HG02981 (cell line): ENCODE measurements around the gene NFIC.
"Not testable (repeated sequence)": the region's sequence is repeated elsewhere in the genome, so short reads cannot be mapped to it uniquely, and the experiment has no call there.

ENCODE experiments used
- ATAC-seq: cut with Tn5 transposase; IDR thresholded peaks from one replicate; pipeline ENCODE4 v1.9.1; 2021; ENCODE audit warnings: mild to moderate bottlenecking, moderate library complexity; ENCODE audit not compliant: unreplicated experiment

NFIC gene

DNA sequence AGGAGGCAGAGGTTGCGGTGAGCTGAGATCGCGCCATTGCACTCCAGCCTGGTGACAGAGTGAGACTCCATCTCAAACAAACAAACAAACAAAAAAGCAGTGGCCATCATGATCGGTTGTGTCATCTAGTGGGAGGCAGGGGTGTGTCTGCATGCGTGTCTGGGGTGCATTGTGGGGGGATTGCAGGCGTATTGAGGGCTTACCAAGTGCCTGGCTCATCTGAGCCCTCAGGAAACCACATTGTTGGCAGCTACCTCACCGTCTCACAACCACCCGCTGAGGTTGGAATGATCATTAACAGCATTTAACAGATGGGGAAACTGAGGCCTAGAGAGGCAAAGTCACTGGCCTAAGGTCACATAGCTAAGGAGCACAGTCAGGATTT lies 30.5 kb downstream of the NFIC start:
- no peak for ATAC-seq

DNA sequence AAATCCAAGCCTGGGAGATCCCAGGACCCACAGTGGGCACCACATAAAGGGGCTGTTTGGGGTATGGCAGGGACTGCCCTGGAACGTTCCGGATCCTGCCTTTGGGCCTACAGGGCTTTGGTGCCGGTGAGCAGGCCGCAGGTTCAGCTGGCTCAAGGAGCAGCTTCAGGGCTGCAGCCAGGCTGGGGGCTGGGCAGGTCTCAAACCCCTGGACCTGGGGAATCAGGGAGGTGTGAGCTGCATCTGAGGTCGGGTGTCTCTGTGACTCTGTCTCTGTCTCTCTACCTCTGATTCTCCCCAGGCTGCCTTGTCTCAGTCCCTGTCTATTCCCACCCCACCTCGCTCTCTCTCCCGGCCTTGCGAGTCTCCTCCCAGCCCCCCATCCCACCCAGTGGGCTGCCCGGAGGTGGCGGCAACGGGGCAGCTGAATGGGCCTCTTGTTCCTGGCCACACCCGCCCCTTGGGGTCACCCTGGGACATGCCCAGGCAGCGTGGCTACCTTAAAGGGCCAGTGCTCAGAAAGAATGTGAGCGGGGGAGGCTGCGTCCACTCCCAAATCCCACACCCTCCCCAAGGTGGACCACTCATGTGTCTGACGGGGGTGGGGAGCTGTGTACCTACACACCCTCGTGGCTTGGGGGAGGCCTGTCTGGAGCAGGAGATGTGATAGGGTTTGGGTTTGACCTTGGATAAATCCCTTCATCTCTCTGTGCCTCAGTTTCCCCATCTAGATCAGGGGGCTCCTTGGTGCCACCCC lies 31.1 kb downstream of the NFIC start:
- no peak for ATAC-seq

DNA sequence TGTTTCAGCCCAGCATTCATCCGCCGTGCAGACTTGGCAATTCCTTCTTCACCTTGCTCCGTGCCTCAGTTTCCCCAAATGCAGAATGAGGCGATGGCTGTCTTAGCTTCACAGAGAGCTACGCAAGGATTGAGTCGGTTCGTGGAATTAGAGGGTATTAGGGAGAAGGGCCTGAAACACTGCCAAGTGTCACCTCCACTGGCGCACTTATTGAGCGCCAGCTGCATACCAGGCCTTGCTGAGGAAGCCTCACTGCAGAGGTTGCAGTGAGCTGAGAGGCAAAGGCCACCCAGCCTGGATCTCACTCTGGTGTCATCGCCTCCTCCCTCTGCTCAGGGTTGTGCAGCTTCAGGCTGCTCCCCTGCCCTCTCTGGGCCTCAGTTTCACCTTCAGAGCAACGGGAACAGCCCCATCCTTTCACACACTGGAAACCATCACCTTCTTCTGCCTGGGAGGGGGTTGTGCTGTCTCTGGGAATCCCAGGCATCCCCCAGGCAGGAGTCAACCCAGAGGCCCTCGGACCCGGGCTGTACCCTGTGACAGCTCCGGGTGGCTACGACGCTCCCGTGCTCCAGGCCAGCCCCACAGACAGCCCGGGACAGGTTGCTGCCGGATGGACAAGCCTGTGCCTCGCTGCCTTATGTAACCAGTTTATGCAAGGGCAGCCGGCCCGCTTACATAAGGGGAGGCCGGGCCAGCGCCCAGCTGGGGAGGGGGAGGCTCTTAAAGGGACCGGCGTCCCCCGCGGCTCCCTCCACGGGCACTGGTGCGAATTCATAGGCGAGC lies 31.9 kb downstream of the NFIC start:
- ATAC-seq, result no peak

DNA sequence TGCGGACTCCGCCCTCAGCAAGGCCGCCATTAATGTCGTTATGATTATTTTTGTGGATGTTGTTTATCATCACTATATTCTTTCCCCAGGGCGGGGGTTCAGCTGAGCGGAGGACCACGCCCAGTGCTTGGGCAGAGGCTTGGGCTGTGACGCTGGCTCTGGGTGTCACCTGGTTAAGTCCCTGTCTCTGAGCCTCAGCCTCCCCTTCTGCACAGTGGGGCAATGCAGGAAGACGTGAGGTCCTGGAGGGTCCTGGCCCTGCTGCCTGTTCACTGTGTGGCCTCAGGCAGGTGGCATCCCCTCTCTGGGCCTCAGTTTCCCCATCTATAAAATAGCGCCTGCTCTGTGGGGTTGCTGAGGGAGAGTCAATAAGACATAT lies 32.5 kb downstream of the NFIC start:
- ATAC-seq, result no peak

DNA sequence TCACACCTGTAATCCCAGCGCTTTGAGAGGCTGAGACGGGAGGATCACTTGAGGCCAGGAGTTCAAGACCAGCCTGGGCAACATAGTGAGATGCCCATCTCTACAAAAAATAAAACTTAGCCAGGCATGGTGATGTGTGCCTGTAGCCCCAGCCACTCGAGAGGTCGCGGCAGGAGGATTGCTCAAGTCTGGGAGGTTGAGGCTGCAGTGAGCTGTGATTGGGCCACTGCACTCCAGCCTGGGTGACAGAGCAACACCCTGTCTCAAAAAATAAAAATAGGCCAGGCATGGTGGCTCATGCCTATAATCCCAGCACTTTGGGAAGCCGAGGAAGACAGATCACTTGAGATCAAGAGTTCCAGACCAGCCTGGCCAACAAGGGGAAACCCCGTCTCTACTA lies 32.9 kb downstream of the NFIC start:
- ATAC-seq, result not testable (repeated sequence)

DNA sequence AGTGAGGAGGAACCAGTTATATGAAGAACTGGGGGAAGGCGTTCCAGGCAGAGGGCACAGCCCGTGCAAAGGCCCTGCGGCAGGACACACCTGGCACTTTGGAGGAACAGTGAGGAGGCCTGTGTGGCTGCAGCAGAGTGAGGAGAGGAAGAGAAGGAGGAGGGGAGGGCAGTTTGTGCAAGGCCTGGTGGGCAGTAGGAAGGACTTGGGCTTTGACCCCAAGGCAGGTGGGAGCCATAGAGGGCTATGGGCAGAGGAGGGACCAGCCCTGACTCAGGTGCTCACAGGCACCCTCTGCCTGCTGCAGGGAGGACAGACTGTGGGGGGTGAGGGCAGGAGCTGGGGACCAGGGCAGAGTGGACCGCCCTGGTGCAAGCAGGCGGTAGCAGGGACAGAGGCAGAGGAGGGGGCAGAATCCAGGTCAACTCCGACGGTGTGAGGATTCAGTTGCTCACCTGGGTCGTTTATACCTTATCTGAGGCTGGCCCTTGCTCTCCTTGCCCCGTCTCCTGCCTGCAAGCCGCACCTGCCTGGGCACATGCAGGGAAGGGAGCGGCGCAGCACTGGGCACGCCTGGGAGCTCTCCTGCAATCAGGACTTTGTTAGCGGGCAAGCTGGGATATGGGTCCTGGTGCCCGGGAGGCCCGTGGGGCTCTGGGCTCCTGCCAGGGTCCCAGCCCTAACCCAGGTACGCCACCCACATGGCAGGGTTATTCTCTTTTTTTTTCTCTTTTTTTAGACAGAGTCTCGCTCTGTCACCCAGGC lies 34.8 kb downstream of the NFIC start:
- ATAC-seq, result no peak

DNA sequence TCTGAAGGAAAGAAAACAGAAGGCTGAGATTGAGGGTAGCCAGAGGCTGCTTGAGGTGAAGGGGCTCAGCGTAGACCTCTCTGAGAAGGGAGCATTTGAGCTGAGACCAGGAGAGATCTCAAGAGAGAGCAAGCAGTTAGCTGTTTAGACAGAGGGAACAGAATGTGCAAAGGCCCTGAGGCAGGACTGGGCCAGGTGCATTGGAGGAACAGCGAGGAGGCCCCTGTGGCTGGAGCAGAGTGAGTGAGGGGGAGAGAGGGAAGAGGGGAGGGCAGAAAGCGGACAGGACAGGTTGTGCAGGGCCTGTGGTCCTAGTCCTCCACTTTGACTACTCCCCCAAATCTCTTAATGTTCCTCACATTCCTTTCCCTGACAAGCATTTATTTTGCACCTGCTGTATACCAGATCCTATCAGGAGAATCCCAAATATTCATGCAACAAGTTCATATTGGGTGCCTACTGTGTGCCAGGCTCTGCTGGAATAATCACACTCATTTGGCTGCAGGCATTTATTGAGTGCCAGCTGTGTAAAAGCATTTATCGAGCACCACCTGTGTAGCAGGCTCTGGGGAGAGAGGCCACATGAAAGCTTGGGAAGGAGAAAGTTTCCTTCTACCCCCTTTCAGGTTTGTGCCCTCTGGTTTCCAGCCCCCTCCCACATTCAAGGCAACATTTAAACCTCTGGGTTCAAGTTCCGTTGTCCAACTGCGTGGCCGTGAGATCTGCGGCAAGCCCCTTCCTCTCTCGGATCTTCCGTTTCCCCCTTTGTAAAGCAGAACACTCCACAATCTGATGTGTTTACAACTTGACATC lies 36.5 kb downstream of the NFIC start:
- ATAC-seq, result no peak

DNA sequence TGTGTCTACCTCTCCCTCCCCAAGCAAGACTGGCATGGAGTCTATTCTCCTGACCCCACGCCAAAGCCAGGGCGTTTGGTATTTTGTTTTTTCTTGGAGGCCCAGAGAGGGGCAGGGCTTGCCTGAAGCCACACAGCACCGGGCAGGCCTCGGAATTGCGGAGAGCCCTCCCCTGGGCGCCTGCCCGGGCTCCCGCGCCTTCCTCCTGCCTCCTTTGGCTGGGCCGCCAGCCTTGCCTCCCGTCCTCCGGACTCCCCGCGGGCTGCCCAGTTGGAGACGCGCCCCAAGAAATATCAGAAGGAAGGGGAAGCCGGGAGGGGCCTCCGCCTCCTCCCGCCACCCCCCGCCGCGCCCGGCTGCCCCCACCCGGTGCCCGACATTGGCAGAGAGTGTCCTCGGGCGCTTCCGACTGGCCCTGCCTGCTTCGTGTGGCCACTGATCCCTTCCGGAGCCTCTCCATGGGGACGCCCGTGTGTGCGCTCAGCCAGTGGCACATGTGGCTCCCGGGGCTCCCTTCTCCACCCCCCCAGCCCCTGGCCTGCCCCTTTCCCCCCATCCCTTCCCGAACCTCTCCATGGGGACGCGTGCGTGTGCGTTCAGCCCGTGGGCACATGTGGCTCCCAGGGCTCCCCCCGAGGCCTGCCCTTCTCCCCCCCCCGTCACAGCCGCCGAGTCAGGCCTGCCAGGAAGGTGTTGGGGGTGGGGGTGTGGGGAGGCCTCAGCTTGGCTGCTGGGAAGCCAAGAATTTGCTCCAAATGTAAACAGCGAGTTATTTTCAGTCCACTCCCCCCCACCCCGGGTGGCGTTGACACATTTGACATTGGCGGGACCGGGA lies 37.3 kb downstream of the NFIC start:
- ATAC-seq, result no peak

DNA sequence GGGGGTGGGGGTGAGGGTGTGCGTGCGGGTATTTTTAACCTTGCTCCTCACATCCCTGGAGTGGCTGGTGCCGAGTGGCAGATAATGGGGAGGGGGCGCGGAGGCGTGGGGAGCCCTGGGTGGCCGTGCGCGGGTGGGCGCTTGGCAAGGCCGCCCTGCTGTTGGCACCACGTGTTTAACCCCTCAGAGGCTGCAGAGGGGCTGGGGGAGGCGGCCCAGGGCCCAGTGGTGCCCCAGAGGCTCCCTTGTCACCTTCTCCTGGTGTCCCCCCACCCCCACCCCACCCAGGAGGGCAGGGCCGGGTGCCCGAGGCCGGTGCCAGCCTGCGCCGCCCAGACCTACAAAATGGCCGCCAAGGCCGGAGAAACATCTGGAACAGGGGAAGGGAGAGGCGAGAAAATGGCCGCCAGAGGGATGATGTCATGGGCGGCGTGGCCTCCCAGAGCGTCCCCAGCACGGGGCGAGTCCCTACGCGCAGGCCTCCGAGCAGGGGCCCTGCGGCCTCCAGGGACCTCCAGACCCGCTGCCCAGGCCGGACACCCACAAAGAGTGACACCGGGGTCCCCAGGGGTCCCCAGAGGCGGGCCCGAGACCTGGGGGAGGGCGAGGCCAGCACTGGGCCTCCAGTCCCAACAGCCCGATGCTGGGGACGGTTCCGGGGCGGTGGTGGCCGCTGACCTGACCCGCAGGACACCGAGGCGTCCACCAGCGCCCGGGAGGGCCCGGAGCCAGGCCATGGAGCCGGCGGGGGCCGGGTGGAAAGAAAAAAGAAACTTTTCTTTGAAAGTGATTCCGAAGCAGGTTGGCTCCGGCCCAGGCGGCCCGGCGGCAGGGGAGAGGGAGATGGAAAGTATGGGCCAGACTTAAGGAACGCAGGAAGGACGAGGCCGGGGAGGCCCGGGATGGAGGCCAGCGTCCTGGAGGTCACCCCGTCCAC lies 38.2 kb downstream of the NFIC start:
- no peak for ATAC-seq

DNA sequence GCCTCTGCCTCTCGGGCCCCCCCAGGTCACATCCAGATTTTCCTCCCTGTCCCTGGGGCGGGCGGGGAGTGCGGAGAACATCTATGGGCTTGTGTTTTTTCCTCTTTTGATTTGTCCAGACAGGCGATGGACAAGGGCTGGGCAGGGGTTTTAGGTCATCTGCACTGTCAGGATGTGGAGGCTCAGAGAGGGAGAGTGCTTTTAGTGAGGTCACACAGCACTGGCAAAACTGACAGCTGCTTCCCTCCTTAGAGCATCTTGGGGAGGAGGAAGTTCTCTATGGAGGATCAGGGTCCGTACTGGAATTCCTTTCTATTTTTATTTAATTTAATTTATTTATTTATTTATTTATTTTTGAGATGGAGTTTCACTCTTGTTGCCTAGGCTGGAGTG lies 38.9 kb downstream of the NFIC start:
- no peak for ATAC-seq

DNA sequence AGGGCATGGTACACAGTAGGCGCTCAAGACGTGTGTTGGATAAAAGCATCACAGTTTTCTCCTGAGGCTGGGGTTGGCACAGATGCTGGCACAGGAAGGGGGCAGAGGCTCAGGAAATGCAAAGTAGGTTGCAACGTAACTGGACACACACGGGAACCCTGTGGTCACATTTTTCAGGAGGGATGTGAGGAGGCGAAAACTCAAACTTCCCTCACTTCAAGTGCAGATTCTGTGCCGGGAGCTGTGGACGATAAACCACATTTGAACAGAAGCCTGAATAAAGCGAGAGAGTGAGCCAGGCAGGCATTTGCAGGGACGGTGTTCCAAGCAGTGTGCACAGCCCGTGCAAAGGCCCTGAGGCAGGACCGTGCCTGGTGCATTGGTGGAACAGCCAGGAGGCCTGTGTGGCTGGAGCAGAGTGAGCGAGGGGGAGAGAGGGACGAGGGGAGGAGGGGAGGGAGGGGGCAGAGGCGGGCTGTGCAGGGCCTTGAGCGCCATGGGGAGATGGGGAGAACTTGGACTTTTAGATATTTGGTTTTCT lies 40.3 kb downstream of the NFIC start:
- ATAC-seq, result no peak

DNA sequence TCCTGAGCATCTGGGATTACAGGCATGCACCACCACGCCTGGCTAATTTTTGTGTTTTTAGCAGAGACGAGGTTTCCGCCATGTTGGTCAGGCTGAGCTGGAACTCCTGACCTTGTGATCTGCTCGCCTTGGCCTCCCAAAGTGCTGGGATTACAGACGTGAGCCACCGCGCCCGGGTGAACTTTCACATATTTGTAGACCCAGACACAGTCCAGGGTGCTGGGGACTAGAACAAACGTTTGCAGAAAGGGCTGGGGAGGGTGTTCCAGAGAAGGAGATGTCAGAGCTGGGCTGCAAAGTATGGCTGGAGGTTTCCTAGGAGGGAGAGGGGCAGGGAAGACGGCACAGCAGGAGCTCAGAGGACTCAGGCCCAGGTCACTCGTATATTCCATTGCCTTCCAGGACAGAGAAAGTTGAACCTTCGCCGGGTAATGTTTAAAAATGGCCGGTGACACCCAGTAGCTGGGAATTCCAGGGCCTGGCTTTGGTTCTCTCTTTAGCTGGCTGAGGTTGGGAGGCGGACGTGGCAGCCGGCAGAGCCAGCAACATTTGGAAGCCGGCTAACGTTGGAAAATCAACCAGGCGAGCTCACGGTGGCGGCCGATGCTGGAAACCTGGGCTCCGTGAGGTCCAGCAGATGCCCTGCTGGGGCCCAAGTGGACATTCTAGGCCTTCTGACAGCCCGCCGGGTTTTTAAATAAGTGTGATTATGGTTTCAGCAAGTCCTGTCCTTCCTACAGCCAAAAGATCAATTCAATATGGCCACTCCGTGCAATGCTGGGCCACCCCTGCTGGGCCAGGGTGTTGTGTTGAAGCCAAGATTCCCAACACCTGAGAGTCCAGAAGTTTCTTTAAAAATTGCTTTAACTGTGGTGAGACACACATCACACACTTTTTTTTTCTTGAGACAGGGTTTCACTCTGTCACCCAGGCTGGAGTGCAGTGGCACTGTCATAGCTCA lies 41.5 kb downstream of the NFIC start:
- no peak for ATAC-seq

DNA sequence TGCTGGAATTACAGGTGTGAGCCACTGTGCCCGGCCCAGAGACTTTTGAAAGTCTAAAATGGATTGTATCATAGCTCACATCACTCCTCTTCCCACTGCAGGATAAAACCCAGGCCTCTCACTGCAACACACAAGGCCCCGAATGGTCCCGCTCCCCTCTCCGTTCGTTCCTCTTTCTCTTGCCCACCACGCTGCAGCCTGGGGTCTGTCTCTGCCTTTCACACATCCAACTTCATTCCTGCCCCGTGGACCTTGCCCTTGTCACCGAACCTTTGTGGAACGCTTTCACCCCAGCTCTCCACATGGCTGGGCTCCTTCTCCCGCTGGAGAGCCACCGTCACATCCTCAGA lies 42.6 kb downstream of the NFIC start:
- ATAC-seq, result no peak

DNA sequence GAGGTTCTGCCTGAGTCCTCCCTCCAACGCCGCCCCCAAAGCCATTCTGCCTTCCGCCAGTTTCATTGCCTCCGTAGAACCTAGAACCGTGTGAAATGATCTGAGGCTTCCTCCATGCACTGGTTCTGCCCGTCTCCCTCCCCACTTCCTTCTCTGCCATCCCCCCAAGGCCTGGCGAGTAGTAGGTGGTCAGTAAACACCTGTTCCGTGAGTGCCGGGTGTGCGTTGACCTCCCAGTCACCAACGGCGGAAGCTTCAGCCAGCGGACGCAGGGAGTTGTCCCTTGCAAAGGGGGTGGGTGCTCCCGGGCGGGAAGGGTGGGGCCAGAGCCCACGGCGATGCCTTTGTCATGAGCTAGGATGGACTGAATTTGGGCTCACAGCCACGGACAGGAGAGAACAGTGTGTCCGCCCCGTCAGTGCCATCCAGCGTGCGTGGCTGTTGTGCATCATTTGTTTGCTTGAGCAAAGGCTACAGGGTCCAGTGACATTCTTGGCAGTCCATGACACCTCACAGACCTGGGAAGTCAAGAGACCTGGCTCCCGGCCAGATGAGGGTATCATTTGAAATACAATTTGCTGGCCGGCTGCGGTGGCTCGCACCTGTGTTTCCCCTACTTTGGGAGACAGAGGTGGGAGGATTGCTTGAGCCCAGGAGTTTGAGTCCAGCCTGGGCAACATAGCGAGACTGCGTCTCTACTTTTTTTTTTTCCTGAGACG lies 43.1 kb downstream of the NFIC start:
- ATAC-seq, result no peak

DNA sequence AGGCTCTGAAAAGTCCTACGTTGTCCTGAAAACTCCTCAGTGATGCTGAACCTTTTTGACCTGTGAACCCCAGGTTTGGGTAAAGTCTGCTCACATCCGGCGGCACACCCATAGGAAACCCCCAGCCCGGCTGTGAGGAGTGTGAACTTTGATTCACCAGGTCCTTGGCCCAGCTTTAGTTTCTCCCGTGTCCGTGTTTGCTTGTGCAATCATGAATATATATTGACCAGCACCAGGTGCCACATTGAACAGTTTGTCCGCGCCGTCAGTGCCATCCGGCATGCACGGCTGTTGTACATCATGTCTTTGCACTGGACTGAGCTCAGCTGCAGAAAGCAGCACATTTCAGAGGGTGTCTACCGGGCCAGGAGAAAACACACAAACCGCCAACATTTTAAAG lies 45.3 kb downstream of the NFIC start:
- no peak for ATAC-seq

DNA sequence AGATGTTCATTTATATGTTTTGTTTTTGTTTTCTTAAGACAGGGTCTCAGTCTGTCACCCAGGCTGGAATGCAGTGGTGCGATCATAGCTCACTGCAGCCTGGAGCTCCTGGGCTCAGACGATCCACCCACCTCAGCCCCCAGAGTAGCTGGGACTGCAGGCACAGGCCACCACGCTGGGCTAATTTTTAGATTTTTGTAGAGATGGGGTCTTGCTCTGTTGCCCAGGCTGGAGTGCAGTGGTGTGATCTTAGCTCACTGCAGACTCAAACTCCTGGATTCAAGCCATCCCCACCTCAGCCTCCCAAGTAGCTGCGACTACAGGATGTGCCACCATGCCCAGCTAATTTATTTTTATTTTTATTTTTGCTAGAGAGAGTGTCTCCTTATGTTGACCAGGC lies 45.7 kb downstream of the NFIC start:
- no peak for ATAC-seq

DNA sequence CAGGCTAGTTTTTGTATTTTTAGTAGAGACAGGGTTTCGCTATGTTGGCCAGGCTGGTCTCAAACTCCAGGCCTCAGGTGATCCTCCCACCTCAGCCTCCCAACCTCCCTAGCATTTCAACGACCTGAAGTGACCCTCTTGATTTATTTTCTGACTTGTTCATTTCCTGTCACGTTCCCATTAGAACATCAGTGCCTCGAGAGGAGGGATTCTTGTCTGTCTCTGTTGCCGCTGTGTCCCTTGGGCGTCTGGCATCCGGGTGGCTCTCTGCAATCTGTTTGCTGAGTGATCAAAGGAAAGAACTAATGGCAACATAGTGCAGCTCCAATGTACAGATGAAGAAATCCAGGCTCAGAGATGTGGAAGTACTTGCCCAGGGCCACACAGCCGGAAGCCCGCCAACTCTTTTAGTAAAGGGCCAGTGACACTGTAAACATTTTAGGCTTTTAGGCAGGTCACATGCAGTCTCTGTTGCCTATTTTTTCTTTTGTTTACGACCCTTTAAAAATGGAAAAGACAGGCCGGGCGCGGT lies 47.5 kb downstream of the NFIC start:
- ATAC-seq, result no peak
